ENCODE data around the gene OOSP4B.
"Not testable (repeated sequence)": the region's sequence is repeated elsewhere in the genome, so short reads cannot be mapped to it uniquely, and the experiment has no call there.

The OOSP4B gene

DNA sequence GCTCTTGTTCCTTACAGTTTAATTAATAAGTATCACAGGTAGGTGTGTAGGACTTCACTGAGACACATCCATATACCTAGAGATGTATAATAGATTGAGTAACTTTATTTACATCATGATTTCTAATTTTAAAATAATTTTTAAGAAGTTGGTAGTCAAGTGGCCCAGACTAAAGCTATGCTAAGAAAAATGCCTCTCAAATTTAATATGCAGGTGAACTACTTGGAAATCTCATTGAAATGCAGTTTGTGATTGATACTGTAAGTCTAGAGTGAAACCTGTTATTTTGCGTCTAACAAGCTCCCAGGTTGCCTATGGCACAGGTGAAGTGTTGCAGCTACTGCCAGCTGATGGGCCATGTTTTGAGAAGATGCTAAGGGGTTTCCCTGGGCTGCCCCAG lies at the start of gene OOSP4B:
OOSP4B (plus strand) TSS at position 301 of the 400 bp plus-strand sequence.
- no peak for DNase-seq (ENCODE audit: low read depth)

DNA sequence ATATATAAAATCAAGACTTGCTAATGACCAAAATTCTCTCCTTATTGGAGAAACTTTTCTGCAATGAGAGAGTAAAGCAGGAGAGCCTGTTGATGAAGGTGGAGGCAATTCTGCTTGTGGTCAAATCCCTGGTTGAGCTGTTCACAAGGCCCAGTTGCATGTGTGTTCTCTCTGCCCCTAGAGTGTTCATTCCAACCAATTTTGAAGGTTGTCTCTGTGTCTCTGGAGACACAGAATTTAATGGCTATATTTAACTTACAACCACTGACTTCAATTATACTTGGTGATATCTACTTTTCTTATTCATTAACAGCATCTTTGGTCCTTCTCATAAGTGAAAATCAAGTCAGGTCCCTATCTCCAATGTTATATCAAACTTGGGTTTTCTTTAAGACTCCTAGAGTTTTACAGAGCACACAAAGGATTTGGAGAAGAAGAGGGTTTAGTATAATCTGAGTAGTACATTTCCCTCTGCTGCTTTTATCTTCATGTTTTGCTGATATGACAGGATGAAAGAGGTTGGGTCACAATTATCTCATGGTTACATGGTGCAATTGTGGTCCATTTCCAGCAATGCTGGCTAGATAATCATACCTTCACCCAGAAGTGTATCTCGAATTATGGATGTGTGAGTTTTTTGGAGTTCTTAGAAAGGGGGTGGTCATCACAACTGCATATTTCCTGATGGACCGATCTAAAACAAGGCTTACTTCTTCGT lies 49.1 kb upstream of the OOSP4B start:
- no peak for DNase-seq (ENCODE audit: low read depth)

DNA sequence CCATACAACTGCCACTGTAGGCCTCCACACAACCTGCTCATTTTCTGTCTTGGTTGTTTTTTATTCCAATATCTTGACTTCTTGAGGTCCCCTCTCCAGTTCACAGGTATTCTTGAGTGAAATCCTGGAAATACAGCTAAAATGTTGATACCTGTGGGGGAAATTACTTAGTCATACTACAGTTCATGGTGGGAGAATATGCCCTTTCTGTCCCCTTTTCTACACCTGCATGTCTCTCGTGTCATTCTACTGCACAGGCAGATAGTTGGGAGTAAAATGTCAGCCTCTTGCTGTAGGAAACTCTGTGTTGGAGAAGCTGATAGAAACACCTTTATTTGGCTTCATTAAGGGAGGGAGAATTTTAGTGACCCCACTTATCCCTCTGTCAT lies 48.6 kb upstream of the OOSP4B start:
- DNase-seq (ENCODE audit: low read depth): no peak

DNA sequence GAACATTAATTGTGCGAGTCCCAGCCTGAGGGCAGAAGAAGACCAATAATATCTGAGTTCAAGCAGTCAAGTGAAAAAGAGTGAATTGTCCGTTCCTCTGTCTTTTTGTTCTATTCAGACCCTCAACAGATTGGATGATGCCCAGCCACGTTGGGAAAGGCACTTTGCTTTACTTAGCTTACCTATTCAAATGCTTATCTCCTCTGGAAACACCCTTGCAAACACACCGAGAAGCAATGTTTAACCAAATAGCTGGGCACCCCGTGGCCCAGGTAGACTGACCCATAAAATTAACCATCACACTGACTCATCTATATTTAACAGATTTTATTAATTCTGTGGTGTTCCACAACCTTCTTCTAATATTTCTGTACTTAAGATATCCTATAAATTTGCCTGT lies 43.9 kb upstream of the OOSP4B start:
- no peak for DNase-seq (ENCODE audit: low read depth)

DNA sequence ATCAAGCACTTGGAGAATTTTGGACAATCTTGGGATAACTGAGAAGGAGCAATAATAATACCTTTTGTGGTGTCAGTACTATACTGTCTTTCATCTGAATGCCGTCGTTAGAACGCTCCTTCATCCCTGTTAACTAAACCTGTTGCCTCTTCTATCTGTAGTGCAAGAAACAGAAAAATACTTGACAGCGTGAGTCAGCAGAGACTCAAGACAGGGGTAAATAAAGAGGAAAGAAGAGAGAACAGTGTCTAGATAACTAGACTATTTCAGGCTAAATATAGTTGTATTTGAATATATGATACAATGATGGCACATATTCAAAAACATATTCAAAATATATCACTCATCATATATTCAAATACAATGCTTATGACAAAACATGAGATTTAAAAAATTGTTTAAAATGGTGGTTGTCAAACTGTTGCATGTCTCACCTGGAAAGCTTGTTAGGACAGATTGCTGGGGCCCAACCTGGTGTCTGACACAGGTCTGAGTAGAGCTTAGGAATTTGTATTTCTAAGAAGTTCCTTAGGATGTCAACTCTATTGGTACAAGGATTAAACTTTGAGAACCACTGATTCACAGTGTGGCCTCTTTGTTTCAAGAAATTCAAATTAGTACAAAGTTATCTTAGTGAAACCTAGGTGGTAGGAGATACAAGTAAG lies 35.7 kb upstream of the OOSP4B start:
- no peak for DNase-seq (ENCODE audit: low read depth)

DNA sequence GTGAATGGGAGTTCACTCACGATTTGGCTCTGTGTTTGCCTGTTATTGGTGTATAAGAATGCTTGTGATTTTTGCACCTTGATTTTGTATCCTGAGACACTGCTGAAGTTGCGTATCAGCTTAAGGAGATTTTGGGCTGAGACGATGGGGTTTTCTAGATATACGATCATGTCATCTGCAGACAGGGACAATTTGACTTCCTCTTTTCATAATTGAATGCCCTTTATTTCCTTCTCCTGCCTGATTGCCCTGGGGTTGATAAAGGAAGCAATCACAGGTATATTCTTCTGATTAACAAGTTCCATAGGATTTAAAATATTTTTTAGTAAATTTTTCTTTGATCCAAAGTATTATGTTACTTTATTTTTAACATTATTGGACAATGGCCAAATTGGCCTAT lies 34.9 kb upstream of the OOSP4B start:
- DNase-seq (ENCODE audit: low read depth): not testable (repeated sequence)

DNA sequence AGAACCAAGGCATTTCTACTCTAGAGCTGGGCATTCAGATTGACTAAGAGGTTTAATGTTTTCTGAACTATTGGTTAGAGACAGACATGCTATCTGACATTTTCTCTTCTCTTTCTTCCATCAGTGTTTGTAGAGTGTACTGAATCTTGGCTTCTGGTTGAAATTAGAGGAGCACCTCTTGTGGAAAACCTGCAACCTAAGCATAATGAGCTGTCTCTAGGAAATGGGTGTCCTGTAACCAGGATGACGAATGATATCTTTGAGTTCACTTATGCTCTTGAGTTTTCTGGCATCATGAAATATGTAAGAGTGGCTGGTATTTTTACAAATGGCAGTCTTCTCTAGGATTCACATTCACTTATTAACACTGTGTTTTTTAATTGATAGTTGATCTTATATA lies 33.8 kb upstream of the OOSP4B start:
- no peak for DNase-seq (ENCODE audit: low read depth)

DNA sequence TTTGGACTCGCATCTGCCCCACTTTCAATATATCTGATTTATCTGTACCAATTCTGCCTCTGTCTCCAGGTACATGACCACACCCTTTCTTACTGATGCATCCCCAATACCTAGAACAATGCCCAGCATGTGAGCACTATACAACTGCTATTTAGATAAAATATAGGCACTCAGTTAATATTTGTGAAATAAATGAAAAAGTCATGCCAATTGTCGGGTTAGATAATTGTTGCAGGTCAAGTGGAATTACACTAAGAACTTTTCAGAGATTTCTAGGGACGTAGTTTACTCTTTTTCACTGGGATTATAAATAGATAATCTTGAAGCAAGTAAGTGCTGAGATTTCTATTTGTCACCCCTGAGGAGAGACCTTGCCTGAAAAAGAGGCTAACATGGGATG lies 32.6 kb upstream of the OOSP4B start:
- no peak for DNase-seq (ENCODE audit: low read depth)

DNA sequence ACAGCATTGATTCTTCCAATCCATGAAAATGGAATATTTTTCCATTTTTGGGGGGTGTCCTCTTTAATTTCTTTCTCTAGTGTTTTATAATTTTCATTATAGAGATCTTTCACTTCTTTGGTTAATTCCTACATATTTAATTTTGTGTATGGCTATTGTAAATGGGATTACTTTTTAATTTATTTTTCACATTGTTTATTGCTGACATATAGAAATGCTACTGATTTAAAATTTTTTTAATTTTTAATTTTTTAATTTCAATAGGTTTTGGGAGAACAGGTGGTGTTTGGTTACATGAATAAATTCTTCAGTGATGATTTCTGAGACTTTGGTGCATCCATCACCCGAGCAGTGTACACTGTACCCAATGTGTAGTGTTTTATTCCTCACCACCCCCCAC lies 26.6 kb upstream of the OOSP4B start:
- DNase-seq (ENCODE audit: low read depth): no peak

DNA sequence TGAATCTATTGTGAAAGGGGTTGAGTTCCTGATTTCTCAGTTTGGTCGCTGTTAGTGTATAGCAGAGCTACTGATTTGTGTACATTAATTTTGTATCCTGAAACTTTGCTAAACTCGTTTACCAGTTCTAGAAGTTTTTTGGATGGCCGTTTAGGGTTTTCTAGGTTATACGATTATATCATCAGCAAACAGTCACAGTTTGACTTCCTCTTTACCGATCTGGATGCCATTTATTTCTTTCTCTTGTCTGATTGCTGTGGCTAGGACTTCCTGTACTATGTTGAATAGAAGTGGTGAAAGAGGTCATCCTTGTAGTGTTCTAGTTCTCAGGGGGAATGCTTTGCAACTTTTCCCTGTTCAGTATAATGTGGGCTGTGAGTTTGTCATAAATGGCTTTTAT lies 24.6 kb upstream of the OOSP4B start:
- no peak for DNase-seq (ENCODE audit: low read depth)

DNA sequence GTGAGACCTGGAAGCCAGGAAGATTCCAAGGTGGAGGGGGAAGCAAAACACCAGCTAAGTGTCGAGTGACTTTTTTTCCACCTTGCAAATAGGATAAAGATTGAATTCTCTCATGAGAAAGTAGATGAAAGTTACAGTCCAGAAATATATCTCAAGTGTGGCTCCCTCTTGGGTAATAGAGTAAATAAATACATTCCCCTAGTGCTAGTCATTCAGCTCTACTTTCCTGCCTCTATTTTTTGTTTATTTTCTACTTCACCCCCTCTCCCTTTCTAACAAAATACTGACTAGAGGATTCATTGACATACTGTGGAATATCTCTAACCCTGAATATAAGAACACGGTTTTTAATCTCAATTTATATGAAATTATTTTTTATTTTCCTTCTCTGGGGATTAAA lies 19.2 kb upstream of the OOSP4B start:
- DNase-seq (ENCODE audit: low read depth): no peak

DNA sequence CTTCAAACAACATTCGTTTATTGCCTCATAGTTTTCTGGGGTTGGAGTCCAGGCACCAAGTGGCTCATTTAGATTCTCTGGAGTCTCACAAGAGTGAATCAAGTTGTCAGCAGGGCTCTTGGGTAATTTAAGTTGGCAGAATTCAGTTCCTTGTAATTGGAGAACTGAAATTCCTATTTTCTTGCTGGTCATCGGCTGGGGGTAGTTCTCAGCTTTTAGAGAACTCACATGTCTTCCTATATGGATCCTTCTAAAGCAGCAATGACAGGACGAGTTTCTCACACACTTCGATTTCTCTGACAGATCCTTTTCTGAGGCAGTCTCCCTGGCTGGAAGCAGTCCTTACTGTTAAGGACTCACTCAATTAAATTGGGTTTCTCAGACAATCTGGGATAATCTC lies 17.3 kb upstream of the OOSP4B start:
- DNase-seq (ENCODE audit: low read depth): no peak

DNA sequence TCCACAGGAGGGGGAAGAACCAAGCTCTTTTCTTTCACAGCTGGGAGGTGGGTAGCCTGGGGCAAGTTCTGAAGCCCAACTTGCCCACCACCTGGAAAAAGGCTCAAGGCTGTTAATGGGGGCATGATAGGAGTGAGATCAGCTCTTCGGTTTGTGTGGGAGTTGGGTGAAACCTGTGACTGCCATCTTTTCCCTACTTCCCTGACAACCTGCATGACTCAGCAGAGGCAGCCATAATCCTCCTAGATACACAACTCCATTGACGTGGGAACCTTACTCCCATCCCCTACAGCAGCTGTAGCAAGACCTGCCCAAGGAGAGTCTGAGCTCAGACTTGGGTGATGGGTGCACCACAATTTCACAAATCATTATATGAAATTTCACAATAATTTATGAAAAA lies 13.3 kb upstream of the OOSP4B start:
- DNase-seq (ENCODE audit: low read depth): no peak

DNA sequence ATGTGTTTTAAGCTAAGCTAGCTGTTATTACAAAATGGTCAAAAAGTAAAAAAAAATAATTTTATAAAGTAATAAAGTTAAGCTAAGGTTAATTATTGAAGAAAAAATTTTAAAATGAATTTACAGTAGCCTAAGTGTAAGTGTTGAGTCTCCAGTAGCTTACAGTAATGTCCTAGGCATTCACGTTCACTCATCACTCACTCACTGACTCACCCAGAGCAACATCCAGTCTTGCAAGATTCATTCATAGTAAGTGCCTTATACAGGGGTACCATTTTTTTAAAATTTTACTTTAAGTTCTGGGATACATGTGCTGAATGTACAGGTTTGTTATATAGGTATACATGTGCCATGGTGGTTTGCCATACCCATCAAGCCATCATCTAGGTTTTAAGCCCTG lies 11.6 kb upstream of the OOSP4B start:
- no peak for DNase-seq (ENCODE audit: low read depth)

DNA sequence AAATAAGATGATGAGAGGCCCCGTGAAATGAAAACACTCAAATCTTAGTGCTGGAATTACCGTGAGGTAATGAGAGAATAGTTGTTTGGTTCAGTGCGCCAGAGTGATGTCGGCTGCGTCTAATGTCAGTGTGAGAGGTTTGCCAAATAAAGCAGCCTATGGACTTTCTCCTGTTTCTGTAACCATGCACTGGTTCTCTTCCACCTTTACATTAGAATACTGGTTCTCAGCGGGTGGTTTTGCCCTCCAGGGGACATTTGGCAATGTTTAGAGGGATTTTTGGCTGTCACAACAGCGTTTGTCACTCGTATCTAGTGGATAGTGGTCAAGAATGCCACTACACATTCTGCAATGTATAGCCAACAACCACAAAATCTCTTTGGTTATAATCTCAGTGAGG lies 1.1 kb downstream of the OOSP4B start:
- no peak for DNase-seq (ENCODE audit: low read depth)

DNA sequence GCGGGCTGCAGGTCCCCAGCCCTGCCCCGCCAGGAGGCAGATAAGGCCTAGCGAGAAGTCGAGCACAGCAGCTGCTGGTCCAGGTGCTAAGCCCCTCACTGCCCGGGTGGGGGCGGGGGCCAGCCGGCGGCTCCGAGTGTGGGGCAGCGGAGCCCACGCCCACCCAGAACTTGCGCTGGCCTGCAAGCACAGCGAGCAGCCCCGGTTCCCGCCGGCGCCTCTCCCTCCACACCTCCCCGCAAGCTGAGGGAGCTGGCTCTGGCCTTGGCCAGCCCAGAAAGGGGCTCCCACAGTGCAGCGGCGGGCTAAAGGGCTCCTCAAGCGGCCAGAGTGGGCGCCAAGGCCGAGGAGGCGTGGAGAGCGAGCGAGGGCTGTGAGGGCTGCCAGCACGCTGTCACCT lies 3.4 kb downstream of the OOSP4B start:
- DNase-seq (ENCODE audit: low read depth): not testable (repeated sequence)

DNA sequence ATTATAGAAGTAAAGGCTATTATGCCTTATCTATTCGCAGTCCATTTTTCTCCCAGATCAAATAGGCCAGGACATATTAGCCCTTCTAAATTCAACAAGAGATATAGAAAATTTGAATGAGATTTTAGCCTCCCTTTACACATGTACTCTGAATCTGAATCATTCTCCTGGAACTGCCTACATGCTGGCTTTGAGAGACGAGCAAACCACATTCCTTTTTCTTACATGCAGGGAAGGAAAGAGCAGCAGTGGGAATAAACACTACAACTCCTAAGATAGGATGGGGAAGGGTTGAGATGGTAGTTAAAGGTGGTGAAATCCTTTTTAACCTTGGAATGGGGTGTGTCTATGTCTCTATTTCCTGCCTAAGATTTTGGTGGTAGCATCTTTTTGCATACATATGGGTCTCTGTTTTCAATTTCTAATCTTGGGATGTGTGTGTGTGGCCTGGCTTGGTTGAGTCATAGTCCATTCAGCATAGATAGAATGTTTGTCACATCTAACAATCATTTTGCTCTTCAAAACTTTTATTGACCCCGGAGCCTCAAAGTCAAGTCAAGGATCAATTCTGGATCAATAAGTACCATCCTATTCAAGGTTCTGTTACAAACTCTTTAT lies 12.1 kb downstream of the OOSP4B start:
- no peak for DNase-seq (ENCODE audit: low read depth)

DNA sequence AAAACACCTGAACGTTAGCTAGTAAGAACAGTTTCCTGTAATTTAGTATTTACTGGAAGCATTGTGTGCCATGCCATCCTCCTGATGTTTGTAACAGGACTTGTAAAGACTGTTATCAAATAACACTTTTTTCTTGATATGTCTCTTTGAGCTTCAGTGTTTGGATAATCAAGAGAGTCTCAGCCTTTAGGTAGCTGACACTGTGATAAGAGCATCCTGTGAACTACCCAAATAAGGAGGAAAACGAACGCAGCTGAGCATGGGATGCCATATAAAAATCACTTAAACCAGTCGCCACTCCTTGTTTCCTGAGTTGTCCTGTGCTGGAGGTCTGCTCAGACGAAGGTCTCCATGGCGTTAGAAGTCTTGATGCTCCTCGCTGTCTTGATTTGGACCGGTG lies 23.1 kb downstream of the OOSP4B start, which contains the start of gene OOSP2:
OOSP2 (plus strand) TSS at position 301 of the 400 bp plus-strand sequence; CDS start at position 352, 51 bp downstream.
- DNase-seq (ENCODE audit: low read depth): no peak

DNA sequence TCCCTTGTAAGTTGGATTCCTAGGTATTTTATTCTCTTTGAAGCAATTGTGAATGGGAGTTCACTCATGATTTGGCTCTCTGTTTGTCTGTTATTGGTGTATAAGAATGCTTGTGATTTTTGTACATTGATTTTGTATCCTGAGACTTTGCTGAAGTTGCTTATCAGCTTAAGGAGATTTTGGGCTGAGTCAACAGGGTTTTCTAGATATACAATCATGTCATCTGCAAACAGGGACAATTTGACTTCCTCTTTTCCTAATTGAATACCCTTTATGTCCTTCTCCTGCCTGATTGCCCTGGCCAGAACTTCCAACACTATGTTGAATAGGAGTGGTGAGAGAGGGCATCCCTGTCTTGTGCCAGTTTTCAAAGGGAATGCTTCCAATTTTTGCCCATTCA lies 33.4 kb downstream of the OOSP4B start:
- DNase-seq (ENCODE audit: low read depth): not testable (repeated sequence)

DNA sequence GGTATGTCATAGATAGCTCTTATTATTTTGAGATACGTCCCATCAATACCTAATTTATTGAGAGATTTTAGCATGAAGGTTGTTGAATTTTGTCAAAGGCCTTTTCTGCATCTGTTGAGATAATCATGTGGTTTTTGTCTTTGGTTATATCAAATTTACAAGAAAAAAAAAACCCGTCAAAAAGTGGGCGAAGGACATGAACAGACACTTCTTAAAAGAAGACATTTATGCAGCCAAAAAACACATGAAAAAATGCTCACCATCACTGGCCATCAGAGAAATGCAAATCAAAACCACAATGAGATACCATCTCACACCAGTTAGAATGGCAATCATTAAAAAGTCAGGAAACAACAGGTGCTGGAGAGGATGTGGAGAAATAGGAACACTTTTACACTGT lies 33.9 kb downstream of the OOSP4B start:
- not testable (repeated sequence) for DNase-seq (ENCODE audit: low read depth)

DNA sequence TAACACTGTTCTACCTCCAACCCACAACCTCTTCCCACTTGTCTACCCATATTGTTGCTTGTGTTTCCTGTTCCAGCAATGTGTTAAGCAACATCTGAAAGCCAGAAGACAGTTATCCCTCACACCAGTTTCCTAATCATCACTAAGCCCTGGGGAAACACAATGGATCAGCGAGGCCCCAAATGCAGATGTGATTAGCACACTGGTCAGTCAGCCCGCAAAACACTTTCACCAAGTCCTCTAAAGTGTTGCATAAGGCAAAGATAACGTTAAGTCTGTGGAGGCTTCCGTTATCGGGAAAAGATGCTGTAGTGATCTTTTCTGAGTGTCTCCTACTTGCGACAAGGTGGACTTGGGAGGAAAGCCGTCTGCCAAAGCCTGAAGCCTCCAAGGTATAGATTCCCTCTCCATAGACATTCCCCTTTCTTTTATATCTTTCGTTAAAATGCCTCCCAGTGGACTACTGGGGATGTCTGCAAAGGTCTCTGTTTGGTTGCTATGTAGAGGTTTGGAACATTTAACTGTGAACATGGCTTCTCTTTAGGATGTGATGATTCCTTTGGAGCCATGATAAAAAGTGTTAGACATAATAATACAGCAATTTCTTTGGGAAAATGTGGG lies 39.5 kb downstream of the OOSP4B start, which contains the start of gene MS4A3:
MS4A3 (plus strand) TSS at position 317 of the 621 bp plus-strand sequence. CDS start 4,496 bp downstream, outside the sequence.
- DNase-seq (ENCODE audit: low read depth): no peak

DNA sequence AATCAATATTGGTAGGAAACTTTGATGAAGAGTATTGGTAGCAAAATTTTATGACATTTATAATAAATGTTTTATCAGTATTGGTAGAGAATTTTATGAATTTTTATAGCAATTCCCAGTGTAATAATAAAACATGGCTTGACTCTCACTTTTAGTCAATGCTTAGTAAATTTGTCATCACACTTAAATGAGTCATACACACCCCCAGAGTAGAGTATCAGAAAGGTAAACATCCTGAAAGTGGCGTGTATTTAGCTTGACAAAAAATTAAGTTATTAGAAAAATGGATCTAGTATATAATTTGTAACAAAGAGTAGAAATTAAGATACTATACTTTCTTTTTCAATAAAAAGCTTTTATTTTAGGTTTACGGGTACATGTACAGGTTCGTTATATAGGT lies 42.1 kb downstream of the OOSP4B start:
- DNase-seq (ENCODE audit: low read depth): no peak

Data from stimulated activated CD8-positive, alpha-beta memory T cell treated with anti-CD3 and anti-CD28 coated beads, Interleukin-12 subunit alpha, Interleukin-12 subunit beta, amount 100 ng/mL, for 1 hour (primary cell).